Body of pancreas (tissue), 4 donors: ENCODE measurements around the gene PCDHB1. TPM values are rescaled to one million over a fixed set of nuclear protein-coding genes. Genes with fewer than 3 reads are reported as not detected.

Source experiments
- ATAC-seq: fragments of 150-250 bp; one replicate; pipeline ENCODE4 v1.9.1; 2016
- DNase-seq, 4 donors: peaks; one replicate each; pipeline ENCODE4 v3.0.0-alpha.2; 2019
- H3K27ac ChIP-seq, 4 donors: fragments of 200-600 bp; sonication (generic); 1 replicate in 3 of 4; 2 replicates in 1 of 4; pipeline versions ENCODE4 v1.5.1 to v1.6.1; 2016 to 2019; ENCODE audit warnings: mild to moderate bottlenecking in 1 of 4, mixed read lengths in 1 of 4, moderate library complexity in 1 of 4
- H3K27me3 ChIP-seq, 2 donors: fragments of 200-600 bp; sonication (generic); one replicate each; pipeline ENCODE4 v1.6.0; 2016; ENCODE audit warnings: mild to moderate bottlenecking in 1 of 2
- H3K36me3 ChIP-seq, 2 donors: fragments of 200-600 bp; sonication (generic); replicated peaks in 1 of 2; 2 replicates each; pipeline ENCODE4 v1.5.1; 2016; ENCODE audit warnings: low read depth in 2 of 2; ENCODE audit not compliant: insufficient read depth in 1 of 2
- H3K4me1 ChIP-seq: fragments of 200-600 bp; sonication (generic); one replicate; pipeline ENCODE4 v1.6.0; 2016
- H3K4me3 ChIP-seq, 2 donors: fragments of 200-600 bp; sonication (generic); 1 replicate in 1 of 2; 2 replicates in 1 of 2; pipeline ENCODE4 v1.5.1; 2016 to 2019
- H3K9me3 ChIP-seq, 3 donors: fragments of 200-600 bp; sonication (generic); 1 replicate in 2 of 3; 2 replicates in 1 of 3; pipeline ENCODE4 v1.5.1; 2016
- CTCF ChIP-seq, 7 experiments: fragments of 450-650 bp in 4 of 7; fragments of 200-600 bp in 3 of 7; sonication (generic) in 3 of 7; IDR thresholded peaks; one replicate each; pipeline ENCODE4 v1.5.1; 2016 to 2019; ENCODE audit warnings: antibody characterized with exemption in 7 of 7
- POLR2A ChIP-seq, 3 donors: fragments of 450-650 bp; IDR thresholded peaks; one replicate each; pipeline ENCODE4 v1.6.1; 2016; ENCODE audit warnings: antibody characterized with exemption in 3 of 3, mild to moderate bottlenecking in 2 of 3
- WGBS, 2 donors: methylation state at CpG; one replicate each; pipeline ENCODE4 v1.1.5; 2017; 5-methylcytosine and 5-hydroxymethylcytosine counted together
- intact Hi-C: fragments of 100-400 bp; cut with DNase I; formaldehyde crosslinking; loops from one replicate; pipeline ENCODE4 v1.15.1; 2023
- total RNA-seq, 2 donors: library from RNA; depleted of rRNA; stranded (reverse); fragments of >200 nt; gene quantifications; one replicate each; pipeline ENCODE4 v1.1.0, GENCODE V29; 2016

Gene PCDHB1
- total RNA-seq, 2 donors from 2014 or later = 0.26 to 0.66 TPM

GRCh38 chr5:141017943-141018342 lies 33.2 kb upstream of the PCDHB1 start:
- Histone ChIP-seq H3K27me3 (no peaks in the 10 kb centered on the region), H3K4me3 (no peak overlapping the region), H3K27ac (no peak overlapping the region), H3K4me1 (no peaks in the 10 kb centered on the region), H3K36me3 (no peaks in the 10 kb centered on the region), H3K9me3 (no peaks in the 10 kb centered on the region)
- intact Hi-C loops = no loop called here
- no peak for TF ChIP-seq CTCF (IDR thresholded peaks at IDR 0.05)
- no peak for TF ChIP-seq POLR2A (IDR thresholded peaks at IDR 0.05)
- ATAC-seq = no peak
- DNase-seq = no peak

- no peaks in the 10 kb centered on the region for H3K4me1 ChIP-seq
- intact Hi-C loops = no loop called here
- ATAC-seq (no peak), DNase-seq (no peak)
- no peaks in the 10 kb centered on the region for H3K36me3 ChIP-seq
- H3K9me3 ChIP-seq = no peaks in the 10 kb centered on the region
- WGBS, 2 donors = 93 to 96% methylated on average over 1 of the region's 1 CpG
- TF ChIP-seq POLR2A (IDR thresholded peaks at IDR 0.05) = no peak
- no peak for TF ChIP-seq CTCF (IDR thresholded peaks at IDR 0.05)
- no peak overlapping the region for H3K27ac ChIP-seq
- H3K4me3 ChIP-seq = no peak overlapping the region
- H3K27me3 ChIP-seq = no peaks in the 10 kb centered on the region
Measured at GRCh38 chr5:141022384-141022783, 28.8 kb upstream of the PCDHB1 start.

GRCh38 chr5:141031006-141031405 lies 20.2 kb upstream of the PCDHB1 start:
- H3K9me3 ChIP-seq = no peaks in the 10 kb centered on the region
- DNase-seq = no peak
- TF ChIP-seq POLR2A (IDR thresholded peaks at IDR 0.05) (no peak), CTCF (IDR thresholded peaks at IDR 0.05) (no peak)
- intact Hi-C loops = no loop called here
- H3K27ac ChIP-seq = no peak overlapping the region
- H3K36me3 ChIP-seq = no peaks in the 10 kb centered on the region
- no peak for ATAC-seq
- no peaks in the 10 kb centered on the region for H3K4me1 ChIP-seq
- 76 to 80% methylated on average over 15 of the region's 15 CpGs for whole genome bisulfite sequencing, 2 donors
- H3K27me3 ChIP-seq = no peaks in the 10 kb centered on the region
- H3K4me3 ChIP-seq = no peak overlapping the region

- ATAC-seq = no peak
- TF ChIP-seq CTCF (IDR thresholded peaks at IDR 0.05) (no peak), POLR2A (IDR thresholded peaks at IDR 0.05) (no peak)
- Histone ChIP-seq H3K4me3 (no peak overlapping the region), H3K4me1 (no peaks in the 10 kb centered on the region), H3K36me3 (no peaks in the 10 kb centered on the region), H3K9me3 (no peaks in the 10 kb centered on the region), H3K27me3 (no peaks in the 10 kb centered on the region), H3K27ac (no peak overlapping the region)
- 48 to 57% methylated on average over 1 of the region's 1 CpG for WGBS, 2 donors
- intact Hi-C loops = no loop called here
- no peak for DNase-seq
Measured at GRCh38 chr5:141032626-141033025, 18.5 kb upstream of the PCDHB1 start.

- TF ChIP-seq CTCF (IDR thresholded peaks at IDR 0.05) (no peak), POLR2A (IDR thresholded peaks at IDR 0.05) (no peak)
- H3K27ac ChIP-seq = no peak overlapping the region
- DNase-seq = no peak
- no peaks in the 10 kb centered on the region for H3K9me3 ChIP-seq
- ATAC-seq = no peak
- intact Hi-C loops = no loop called here
- no peak overlapping the region for H3K4me3 ChIP-seq
- H3K27me3 ChIP-seq = no peaks in the 10 kb centered on the region
- peaks cover 8% of the 10 kb centered on the region for H3K4me1 ChIP-seq
- no peaks in the 10 kb centered on the region for H3K36me3 ChIP-seq
Measured at GRCh38 chr5:141039061-141039460, 12.1 kb upstream of the PCDHB1 start.
